Gastrocnemius medialis (tissue), 4 donors: ENCODE measurements around the gene SRSF4. TPM values are rescaled to one million over a fixed set of nuclear protein-coding genes. Genes with fewer than 3 reads are reported as not detected.

Experiments
- ATAC-seq, 2 donors: fragments of 150-250 bp; one replicate each; pipeline ENCODE4 v1.9.1; 2016
- DNase-seq, 2 donors: peaks; one replicate each; pipeline ENCODE4 v3.0.0-alpha.2; 2019
- H3K27ac ChIP-seq, 4 donors: fragments of 200-600 bp; sonication (generic); 1 replicate in 1 of 4; 2 replicates in 3 of 4; pipeline ENCODE4 v1.5.1; 2016 to 2018; ENCODE audit warnings: mild to moderate bottlenecking in 2 of 4, moderate library complexity in 1 of 4
- H3K27me3 ChIP-seq, 3 donors: fragments of 200-600 bp; sonication (generic) in 2 of 3; 1 replicate in 1 of 3; 2 replicates in 2 of 3; pipeline versions ENCODE4 v1.5.1 to v1.6.0; 2016 to 2019; ENCODE audit warnings: mild to moderate bottlenecking in 1 of 3, moderate library complexity in 1 of 3
- H3K36me3 ChIP-seq, 2 donors: fragments of 200-600 bp; sonication (generic) in 1 of 2; one replicate each; pipeline ENCODE4 v1.5.1; 2017 to 2018
- H3K4me1 ChIP-seq, 2 donors: fragments of 200-600 bp; sonication (generic) in 1 of 2; one replicate each; pipeline ENCODE4 v1.5.1; 2016 to 2017; ENCODE audit warnings: mild to moderate bottlenecking in 2 of 2
- H3K4me3 ChIP-seq, 4 donors: fragments of 200-600 bp; sonication (generic) in 3 of 4; 1 replicate in 1 of 4; 2 replicates in 3 of 4; pipeline ENCODE4 v1.5.1; 2016 to 2019; ENCODE audit warnings: mild to moderate bottlenecking in 2 of 4
- H3K9me3 ChIP-seq, 3 donors: fragments of 200-600 bp; sonication (generic) in 2 of 3; 1 replicate in 1 of 3; 2 replicates in 2 of 3; pipeline ENCODE4 v1.5.1; 2016 to 2019
- CTCF ChIP-seq, 5 experiments: fragments of 450-650 bp in 3 of 5; fragments of 200-600 bp in 2 of 5; sonication (generic) in 2 of 5; IDR thresholded peaks in 4 of 5; conservative IDR thresholded peaks in 1 of 5; 1 replicate in 4 of 5; 2 replicates in 1 of 5; pipeline ENCODE4 v1.5.1; 2016 to 2019; ENCODE audit warnings: antibody characterized with exemption in 5 of 5, mild to moderate bottlenecking in 3 of 5, moderate library complexity in 3 of 5
- POLR2A ChIP-seq, 2 donors: fragments of 450-650 bp; IDR thresholded peaks; one replicate each; pipeline ENCODE4 v1.6.1; 2017; ENCODE audit warnings: antibody characterized with exemption in 2 of 2, mild to moderate bottlenecking in 2 of 2, moderate library complexity in 2 of 2
- in situ Hi-C, 4 donors: fragments of 200-750 bp; cut with MboI; loops; one replicate each; pipeline versions ENCODE4 v1.15.0 to v1.8.0; 2017; ENCODE audit warnings: low sequenced_read_pairs in 4 of 4
- intact Hi-C: fragments of 100-400 bp; cut with DNase I; formaldehyde crosslinking; loops from one replicate; pipeline ENCODE4 v1.15.1; 2023; ENCODE audit warnings: low total_unique reads
- total RNA-seq, 4 donors: library from RNA; depleted of rRNA; stranded (reverse); fragments of >200 nt; gene quantifications; one replicate each; pipeline versions ENCODE4 v1.1.0 to v1.2.3, GENCODE V29; 2016

Gene SRSF4
- total RNA-seq, 4 donors from 2014 or later = 42.4 to 72.5 (median 65.4) TPM

- Histone ChIP-seq H3K27ac (no peak overlapping the region), H3K36me3 (peaks cover 0 to 20% of the 10 kb centered on the region in 2 donors), H3K27me3 (no peaks in the 10 kb centered on the region), H3K4me3 (no peak overlapping the region), H3K9me3 (no peaks in the 10 kb centered on the region), H3K4me1 (peaks cover 1 to 3% of the 10 kb centered on the region in 2 donors)
- DNase-seq (no peak), ATAC-seq (no peak)
- in situ Hi-C loops (no loop called here), intact Hi-C loops (no loop called here)
- TF ChIP-seq POLR2A (IDR thresholded peaks at IDR 0.05) = no peak
- TF ChIP-seq CTCF (IDR thresholded peaks at IDR 0.05 in 4 of 5, conservative IDR thresholded peaks at IDR 0.05 in 1 of 5) = no peak
Observed at GRCh38 chr1:29190718-29191117, 9.0 kb upstream of the SRSF4 start.

- intact Hi-C loops = loop anchor here (10.0 kb wide), 1 partner anchor 672 kb away; no protein-coding TSS in a partner anchor
- Histone ChIP-seq H3K9me3 (no peaks in the 10 kb centered on the region), H3K4me1 (peaks cover 5 to 6% of the 10 kb centered on the region in 2 donors), H3K27me3 (no peaks in the 10 kb centered on the region), H3K4me3 (no peak overlapping the region), H3K27ac (no peak overlapping the region), H3K36me3 (no peaks in the 10 kb centered on the region)
- TF ChIP-seq POLR2A (IDR thresholded peaks at IDR 0.05) = no peak
- TF ChIP-seq CTCF (IDR thresholded peaks at IDR 0.05 in 4 of 5, conservative IDR thresholded peaks at IDR 0.05 in 1 of 5) = no peak
- DNase-seq = no peak
- no peak for ATAC-seq
- in situ Hi-C loops = no loop called here
Observed at GRCh38 chr1:29186707-29187106, 5.0 kb upstream of the SRSF4 start.

- TF ChIP-seq CTCF (IDR thresholded peaks at IDR 0.05 in 4 of 5, conservative IDR thresholded peaks at IDR 0.05 in 1 of 5) = no peak
- no peak for TF ChIP-seq POLR2A (IDR thresholded peaks at IDR 0.05)
- ATAC-seq (no peak), DNase-seq (no peak)
- Histone ChIP-seq H3K9me3 (no peaks in the 10 kb centered on the region), H3K36me3 (no peaks in the 10 kb centered on the region), H3K4me3 (no peak overlapping the region), H3K27ac (no peak overlapping the region), H3K4me1 (peaks cover 5 to 6% of the 10 kb centered on the region in 2 donors), H3K27me3 (no peaks in the 10 kb centered on the region)
- intact Hi-C loops = loop anchor here (10.0 kb wide), 1 partner anchor 671 kb away; no protein-coding TSS in a partner anchor
- in situ Hi-C loops = no loop called here
Observed at GRCh38 chr1:29186252-29186651, 4.6 kb upstream of the SRSF4 start.

GRCh38 chr1:29183287-29183686 is 1.6 kb upstream of the SRSF4 start:
- no peaks in the 10 kb centered on the region for H3K36me3 ChIP-seq
- peaks cover 28 to 31% of the 10 kb centered on the region in 2 donors for H3K4me1 ChIP-seq
- no peaks in the 10 kb centered on the region for H3K27me3 ChIP-seq
- peak overlapping the region in 1 of 4 donors; percentile 100 for H3K27ac ChIP-seq
- no peaks in the 10 kb centered on the region for H3K9me3 ChIP-seq
- no peak overlapping the region for H3K4me3 ChIP-seq
- ATAC-seq = no peak
- intact Hi-C loops (loop anchor here (2.0 to 10.0 kb wide), 4 partner anchors 300 to 1339 kb away; partner anchors contain the start of gene TAF12), in situ Hi-C loops (no loop called here)
- no peak for DNase-seq
- no peak for TF ChIP-seq POLR2A (IDR thresholded peaks at IDR 0.05)
- no peak for TF ChIP-seq CTCF (IDR thresholded peaks at IDR 0.05 in 4 of 5, conservative IDR thresholded peaks at IDR 0.05 in 1 of 5)
